H1 (cell line): ENCODE measurements around the gene ACP6. TPM values are rescaled to one million over a fixed set of nuclear protein-coding genes. Genes with fewer than 3 reads are reported as not detected.
"Not testable (repeated sequence)": the region's sequence is repeated elsewhere in the genome, so short reads cannot be mapped to it uniquely, and the experiment has no call there.

Source experiments
- CTCF ChIA-PET: fragments of 300-600 bp; sonication (Branson Sonifier 250); formaldehyde crosslinking; loops from one replicate; lab custom pipeline; 2021; ENCODE audit not compliant: partially characterized antibody; lab: Charles Lee
- POLR2A ChIA-PET: fragments of 300-600 bp; sonication (Branson Sonifier 250); formaldehyde crosslinking; loops from one replicate; lab custom pipeline; 2021; ENCODE audit warnings: inconsistent platforms; ENCODE audit not compliant: partially characterized antibody; lab: Charles Lee
- DNase-seq, 2 experiments: peaks; one replicate each; pipeline versions ENCODE4 v3.0.0 to v3.0.0-alpha.2; 2010 to 2022; ENCODE audit warnings: low spot score in 2 of 2, low read depth in 1 of 2, mixed read lengths in 1 of 2
- FAIRE-seq: peaks from 2 replicates; lab custom pipeline; 2011; peaks lifted over from hg19 to GRCh38; lab: Jason Lieb, UNC
- H2AFZ ChIP-seq: 2 replicates; pipeline ENCODE4 v1.8.1; 2012; ENCODE audit warnings: low read length, inconsistent platforms
- H2AK5ac ChIP-seq: 2 replicates; pipeline ENCODE4 v1.6.1; 2013; ENCODE audit warnings: low read depth, low read length
- H2BK120ac ChIP-seq: replicated peaks from 2 replicates; pipeline ENCODE3; 2013; ENCODE audit warnings: low read depth, low read length, inconsistent platforms
- H2BK12ac ChIP-seq: 2 replicates; pipeline ENCODE4 v1.6.1; 2013; ENCODE audit warnings: low read depth, low read length
- H2BK15ac ChIP-seq: 2 replicates; pipeline ENCODE4 v1.6.1; 2013; ENCODE audit warnings: low read length
- H2BK20ac ChIP-seq: 2 replicates; pipeline ENCODE4 v1.6.1; 2013; ENCODE audit warnings: low read length
- H2BK5ac ChIP-seq: 2 replicates; pipeline ENCODE4 v1.6.1; 2013; ENCODE audit warnings: low read depth, low read length
- H3K14ac ChIP-seq: 2 replicates; pipeline ENCODE4 v1.6.1; 2013; ENCODE audit warnings: inconsistent platforms; ENCODE audit not compliant: insufficient read length
- H3K18ac ChIP-seq: 2 replicates; pipeline ENCODE4 v1.6.1; 2013; ENCODE audit warnings: low read length; ENCODE audit errors: extremely low read depth
- H3K23ac ChIP-seq: 2 replicates; pipeline ENCODE4 v1.6.1; 2013; ENCODE audit warnings: inconsistent platforms; ENCODE audit not compliant: insufficient read length
- H3K23me2 ChIP-seq: 2 replicates; pipeline ENCODE4 v1.6.1; 2013; ENCODE audit warnings: low read depth, low read length
- H3K27ac ChIP-seq: 2 replicates; pipeline ENCODE4 v1.6.1; 2011; ENCODE audit warnings: low read depth, low read length, inconsistent platforms
- H3K27me3 ChIP-seq, 4 experiments: replicated peaks in 1 of 4; 1 replicate in 1 of 4; 2 replicates in 3 of 4; pipeline versions ENCODE4 v1.6.1 to v1.8.1; 2011 to 2013; ENCODE audit warnings: low read length in 3 of 4, mild to moderate bottlenecking in 3 of 4, inconsistent platforms in 2 of 4, mixed read lengths in 2 of 4, moderate library complexity in 1 of 4; ENCODE audit not compliant: control insufficient read depth in 3 of 4, insufficient read depth in 3 of 4; ENCODE audit errors: extremely low read depth in 1 of 4
- H3K36me3 ChIP-seq, 4 experiments: 2 replicates each; pipeline versions ENCODE4 v1.6.1 to v1.8.1; 2011 to 2013; ENCODE audit warnings: mild to moderate bottlenecking in 4 of 4, low read length in 3 of 4, moderate library complexity in 2 of 4, control low read depth in 1 of 4, inconsistent platforms in 1 of 4; ENCODE audit not compliant: insufficient read depth in 4 of 4, control insufficient read depth in 2 of 4
- H3K4ac ChIP-seq: replicated peaks from 2 replicates; pipeline ENCODE3; 2013; ENCODE audit warnings: low read length, low read depth, mixed read lengths, inconsistent platforms; ENCODE audit not compliant: insufficient read length
- H3K4me1 ChIP-seq, 4 experiments: replicated peaks in 1 of 4; 1 replicate in 1 of 4; 2 replicates in 3 of 4; pipeline versions ENCODE4 v1.6.1 to v1.8.1; 2011 to 2013; ENCODE audit warnings: low read length in 3 of 4, inconsistent platforms in 2 of 4, mixed read lengths in 1 of 4; ENCODE audit not compliant: insufficient read depth in 4 of 4, control insufficient read depth in 3 of 4
- H3K4me2 ChIP-seq, 2 experiments: 2 replicates each; pipeline versions ENCODE4 v1.6.1 to v1.8.1; 2011 to 2013; ENCODE audit warnings: low read depth in 2 of 2, low read length in 2 of 2, control low read depth in 1 of 2, inconsistent platforms in 1 of 2, mild to moderate bottlenecking in 1 of 2; ENCODE audit not compliant: insufficient read depth in 1 of 2
- H3K4me3 ChIP-seq, 4 experiments: fragments of 200-600, 300-600 bp in 1 of 4; sonication (generic), shearing (Covaris generic), sonication (Bioruptor Twin) in 1 of 4; 2 replicates each; pipeline versions ENCODE4 v1.5.1 to v1.8.1; 2011 to 2016; ENCODE audit warnings: low read length in 4 of 4, low read depth in 3 of 4, control low read depth in 2 of 4, inconsistent platforms in 2 of 4, mild to moderate bottlenecking in 2 of 4, mixed read lengths in 1 of 4, moderate library complexity in 1 of 4; ENCODE audit not compliant: insufficient read depth in 2 of 4; ENCODE audit errors: extremely low read depth in 1 of 4
- H3K56ac ChIP-seq: replicated peaks from 2 replicates; pipeline ENCODE3; 2013; ENCODE audit warnings: low read depth, mild to moderate bottlenecking, mixed read lengths, low read length, inconsistent platforms; ENCODE audit not compliant: insufficient read length
- H3K79me1 ChIP-seq: 2 replicates; pipeline ENCODE4 v1.6.1; 2013; ENCODE audit warnings: low read depth, low read length, control low read depth
- H3K79me2 ChIP-seq, 2 experiments: 2 replicates each; pipeline versions ENCODE4 v1.6.1 to v1.8.1; 2012 to 2013; ENCODE audit warnings: low read length in 2 of 2, mild to moderate bottlenecking in 2 of 2, inconsistent platforms in 1 of 2; ENCODE audit not compliant: insufficient read depth in 2 of 2, control insufficient read depth in 1 of 2
- H3K9ac ChIP-seq, 4 experiments: replicated peaks in 1 of 4; 1 replicate in 1 of 4; 2 replicates in 3 of 4; pipeline versions ENCODE4 v1.6.1 to v1.8.1; 2011 to 2013; ENCODE audit warnings: low read depth in 3 of 4, low read length in 3 of 4, control low read depth in 2 of 4, mild to moderate bottlenecking in 2 of 4, moderate library complexity in 2 of 4, inconsistent platforms in 1 of 4; ENCODE audit errors: extremely low read depth in 1 of 4
- H3K9me3 ChIP-seq, 2 experiments: 2 replicates each; pipeline versions ENCODE4 v1.6.1 to v1.8.1; 2012 to 2013; ENCODE audit warnings: mild to moderate bottlenecking in 2 of 2, moderate library complexity in 2 of 2, control low read depth in 1 of 2, inconsistent platforms in 1 of 2, low read depth in 1 of 2, low read length in 1 of 2, mixed read lengths in 1 of 2; ENCODE audit not compliant: insufficient read depth in 2 of 2
- H4K20me1 ChIP-seq, 2 experiments: replicated peaks in 1 of 2; 2 replicates each; pipeline versions ENCODE3 to v1.8.1; 2011 to 2013; ENCODE audit warnings: inconsistent platforms in 2 of 2, low read length in 2 of 2, mild to moderate bottlenecking in 1 of 2; ENCODE audit not compliant: insufficient read depth in 2 of 2, control insufficient read depth in 1 of 2
- H4K5ac ChIP-seq: 2 replicates; pipeline ENCODE4 v1.6.1; 2013; ENCODE audit warnings: low read length, low read depth, mixed read lengths, inconsistent platforms; ENCODE audit not compliant: insufficient read length
- H4K8ac ChIP-seq: 2 replicates; pipeline ENCODE4 v1.8.0; 2013; ENCODE audit warnings: mild to moderate bottlenecking, moderate library complexity, low read length, inconsistent platforms; ENCODE audit not compliant: insufficient read depth; ENCODE audit errors: extremely low read depth
- H4K91ac ChIP-seq: replicated peaks from 2 replicates; pipeline ENCODE3; 2013; ENCODE audit warnings: low read length, mixed read lengths, inconsistent platforms; ENCODE audit not compliant: insufficient read length
- WGBS, 2 experiments: shearing (Covaris generic) in 1 of 2; methylation state at CpG; one replicate each; pipeline versions ENCODE4 v1.1.6 to v1.1.7; 2013 to 2015; ENCODE audit warnings: low lambda C conversion rate in 2 of 2, mixed read lengths in 2 of 2, inconsistent platforms in 1 of 2, low coverage in 1 of 2, missing lambda C conversion rate in 1 of 2; ENCODE audit not compliant: insufficient replicate concordance in 2 of 2, insufficient coverage in 1 of 2, insufficient read length in 1 of 2; ENCODE audit errors: extremely low coverage in 1 of 2, missing lambda C conversion rate in 1 of 2; 5-methylcytosine and 5-hydroxymethylcytosine counted together
- polyA plus RNA-seq, 7 experiments: library from polyadenylated mRNA; depleted of rRNA in 3 of 7; stranded (reverse) in 5 of 7; unstranded in 2 of 7; fragments of >200 nt in 5 of 7; fragments of 200-250 nt in 2 of 7; gene quantifications; 1 replicate in 5 of 7; 2 replicates in 1 of 7; 4 replicates in 1 of 7; pipeline versions ENCODE4 v1.2.1 to v1.2.3, GENCODE V29; 2011 to 2013; ENCODE audit warnings: missing spikeins in 2 of 7, mixed read lengths in 2 of 7
- total RNA-seq: library from RNA; stranded (reverse); fragmentation: NEBNext Ultra II Directional; extraction: Animal tissue kit (Norgen Biotek cat#: 25700); gene quantifications from 2 replicates; pipeline ENCODE4 v1.2.1, GENCODE V29; 2021

ACP6 gene
- total and polyA plus RNA-seq, 2 of the 8 experiments (the other 6 are each of a cell fraction or from before 2014, with no cell fraction given), result 11.4 to 17.7 TPM

GRCh38 chr1:147677681-147678080, 7.4 kb upstream of the ACP6 start:
- H3K4me2 ChIP-seq, H4K5ac ChIP-seq, H2BK120ac ChIP-seq, CTCF ChIA-PET, H2BK5ac ChIP-seq, H3K27me3 ChIP-seq, H4K8ac ChIP-seq, H3K36me3 ChIP-seq, H3K23ac ChIP-seq, H3K56ac ChIP-seq, H2BK20ac ChIP-seq, H3K14ac ChIP-seq, FAIRE-seq, H3K79me1 ChIP-seq, H3K27ac ChIP-seq, H3K79me2 ChIP-seq, H3K9ac ChIP-seq, DNase-seq, H3K4me1 ChIP-seq, H2BK12ac ChIP-seq, H3K4me3 ChIP-seq, H4K20me1 ChIP-seq, H4K91ac ChIP-seq, H2AFZ ChIP-seq, H2BK15ac ChIP-seq, H3K18ac ChIP-seq, POLR2A ChIA-PET, H3K4ac ChIP-seq, H2AK5ac ChIP-seq, H3K23me2 ChIP-seq: not testable (repeated sequence)
- 82% methylated on average over 5 of the region's 5 CpGs; no CpG with 5 or more reads in 1 of the 2 experiments for WGBS, 2 experiments
- H3K9me3 ChIP-seq, result peaks cover 7 to 13% of the 10 kb centered on the region in 2 experiments; a peak in 3 of 4 replicates
